Cardiac muscle cell (in vitro differentiated cells and primary cell): ENCODE results near the gene SIRPB2. TPM values are rescaled to one million over a fixed set of nuclear protein-coding genes. Genes with fewer than 3 reads are reported as not detected.
A peak's percentile ranks its signal among the peaks of the same experiment; 100 is the strongest.

Experiments
- DNase-seq, 2 donors: peaks; one replicate each; pipeline versions ENCODE4 v3.0.0 to v3.0.0-alpha.2; 2010 to 2017; ENCODE audit warnings: low read depth in 1 of 2, low spot score in 1 of 2
- H3K27ac ChIP-seq: fragments of 200-600 bp; sonication (generic); 2 replicates; pipeline ENCODE4 v1.5.1; 2016
- H3K27me3 ChIP-seq: fragments of 200-600 bp; sonication (generic); 2 replicates; pipeline ENCODE4 v1.6.0; 2016; ENCODE audit warnings: control low read depth
- H3K36me3 ChIP-seq: fragments of 200-600 bp; sonication (generic); 2 replicates; pipeline ENCODE4 v1.5.1; 2016; ENCODE audit warnings: control low read depth
- H3K4me1 ChIP-seq: fragments of 200-600 bp; sonication (generic); 2 replicates; pipeline ENCODE4 v1.8.1; 2017; ENCODE audit warnings: low read depth, mild to moderate bottlenecking, mixed run types
- H3K4me3 ChIP-seq: fragments of 200-600 bp; sonication (generic); 2 replicates; pipeline ENCODE4 v1.5.1; 2016; ENCODE audit warnings: mild to moderate bottlenecking
- H3K9me3 ChIP-seq: fragments of 200-600 bp; sonication (generic); 2 replicates; pipeline ENCODE4 v1.5.1; 2017; ENCODE audit warnings: low read depth, mild to moderate bottlenecking, control low read depth
- polyA plus RNA-seq: library from polyadenylated mRNA; unstranded; fragments of >200 nt; fragmentation: Nextera tagmentation; extraction: Ambion mirVana; gene quantifications from 2 replicates; pipeline ENCODE4 v1.2.1, GENCODE V29; 2016
- total RNA-seq: library from RNA; depleted of rRNA; stranded (reverse); fragments of >200 nt; gene quantifications from 2 replicates; pipeline ENCODE4 v1.2.3, GENCODE V29; 2016
- TF ChIP-seq, protein P1 (sequence below): IDR thresholded peaks from 2 replicates; pipeline ENCODE4 v1.5.1; 2012; ENCODE audit warnings: low read depth, mild to moderate bottlenecking, low read length

Gene SIRPB2
- total and polyA plus RNA-seq, 2 experiments from 2014 or later: not detected

DNA sequence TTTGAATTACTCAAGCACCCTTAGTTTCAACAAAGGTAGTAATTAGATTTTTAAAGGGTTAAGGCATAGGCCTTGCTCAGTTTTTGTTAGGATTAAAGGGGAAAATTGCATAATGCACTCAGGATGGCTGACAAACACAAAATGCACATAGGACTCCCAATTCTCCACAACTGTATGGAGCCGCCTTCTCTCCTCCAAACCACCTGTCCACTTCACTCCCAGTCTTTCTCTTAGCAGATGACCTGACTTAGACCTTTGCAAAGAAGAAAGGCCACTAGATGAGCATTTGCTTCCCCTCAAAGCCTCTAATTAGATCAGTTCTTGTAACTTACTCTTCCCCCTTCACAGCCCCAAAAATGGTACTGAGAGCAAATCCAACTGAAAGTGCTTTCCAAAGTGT lies 44.7 kb downstream of the SIRPB2 start:
- TF ChIP-seq, protein P1, sequence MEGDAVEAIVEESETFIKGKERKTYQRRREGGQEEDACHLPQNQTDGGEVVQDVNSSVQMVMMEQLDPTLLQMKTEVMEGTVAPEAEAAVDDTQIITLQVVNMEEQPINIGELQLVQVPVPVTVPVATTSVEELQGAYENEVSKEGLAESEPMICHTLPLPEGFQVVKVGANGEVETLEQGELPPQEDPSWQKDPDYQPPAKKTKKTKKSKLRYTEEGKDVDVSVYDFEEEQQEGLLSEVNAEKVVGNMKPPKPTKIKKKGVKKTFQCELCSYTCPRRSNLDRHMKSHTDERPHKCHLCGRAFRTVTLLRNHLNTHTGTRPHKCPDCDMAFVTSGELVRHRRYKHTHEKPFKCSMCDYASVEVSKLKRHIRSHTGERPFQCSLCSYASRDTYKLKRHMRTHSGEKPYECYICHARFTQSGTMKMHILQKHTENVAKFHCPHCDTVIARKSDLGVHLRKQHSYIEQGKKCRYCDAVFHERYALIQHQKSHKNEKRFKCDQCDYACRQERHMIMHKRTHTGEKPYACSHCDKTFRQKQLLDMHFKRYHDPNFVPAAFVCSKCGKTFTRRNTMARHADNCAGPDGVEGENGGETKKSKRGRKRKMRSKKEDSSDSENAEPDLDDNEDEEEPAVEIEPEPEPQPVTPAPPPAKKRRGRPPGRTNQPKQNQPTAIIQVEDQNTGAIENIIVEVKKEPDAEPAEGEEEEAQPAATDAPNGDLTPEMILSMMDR: no peak
- H3K4me3 ChIP-seq: no peak overlapping the region
- H3K27me3 ChIP-seq: no peaks in the 10 kb centered on the region
- H3K4me1 ChIP-seq: no peaks in the 10 kb centered on the region
- DNase-seq: no peak
- H3K27ac ChIP-seq: no peak overlapping the region
- H3K9me3 ChIP-seq: no peaks in the 10 kb centered on the region
- H3K36me3 ChIP-seq: peaks cover 77% of the 10 kb centered on the region

- Histone ChIP-seq H3K4me1 (no peaks in the 10 kb centered on the region), H3K4me3 (no peak overlapping the region), H3K36me3 (peaks cover 49% of the 10 kb centered on the region), H3K9me3 (no peaks in the 10 kb centered on the region), H3K27ac (no peak overlapping the region), H3K27me3 (no peaks in the 10 kb centered on the region)
- DNase-seq: no peak
- TF ChIP-seq, protein P1: no peak
Observed at GRCh38 chr20:1443085-1443484, 48.1 kb downstream of the SIRPB2 start.

DNA sequence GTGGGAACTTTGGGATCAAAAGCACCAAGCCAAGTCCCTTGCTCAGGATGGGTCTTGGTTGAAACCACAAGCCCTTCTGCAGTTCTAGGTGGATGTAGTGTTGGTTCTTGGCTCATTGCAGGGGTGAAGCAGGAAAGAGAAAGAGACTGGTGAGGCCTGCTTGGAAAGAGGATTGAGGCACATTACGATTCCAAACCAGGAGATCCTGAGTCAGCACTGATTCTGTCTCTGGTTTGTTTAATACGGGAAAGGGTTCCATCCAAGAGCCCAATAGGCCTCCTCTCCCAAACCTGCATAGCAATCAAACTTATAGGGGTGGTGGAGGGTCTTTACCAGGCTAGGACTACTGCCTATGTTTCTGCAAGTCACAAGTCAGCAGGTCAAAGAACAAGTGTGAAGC lies 48.9 kb downstream of the SIRPB2 start:
- no peaks in the 10 kb centered on the region for H3K4me1 ChIP-seq
- no peaks in the 10 kb centered on the region for H3K27me3 ChIP-seq
- no peaks in the 10 kb centered on the region for H3K9me3 ChIP-seq
- peaks cover 48% of the 10 kb centered on the region for H3K36me3 ChIP-seq
- DNase-seq: no peak
- H3K4me3 ChIP-seq: no peak overlapping the region
- no peak overlapping the region for H3K27ac ChIP-seq
- TF ChIP-seq, protein P1: no peak

DNA sequence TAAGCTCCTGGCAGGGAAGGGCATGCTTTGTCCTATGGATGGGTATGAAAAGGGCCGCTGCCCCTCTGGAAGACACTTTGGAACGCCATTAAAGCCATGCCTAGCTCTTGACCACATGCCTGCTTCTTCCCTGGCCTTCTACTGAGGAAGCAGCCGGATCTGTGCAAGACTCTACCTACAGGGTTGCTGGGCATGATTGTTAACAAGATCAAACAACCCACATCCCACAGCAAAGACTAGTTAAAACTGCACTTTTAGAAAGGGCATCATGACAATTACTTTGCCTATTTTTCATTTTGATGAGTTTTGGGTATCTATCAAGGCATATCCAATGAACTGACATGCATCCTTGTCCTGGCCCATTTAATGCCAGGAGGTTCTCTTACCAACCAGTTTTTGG lies 50.1 kb downstream of the SIRPB2 start:
- Histone ChIP-seq H3K27me3 (no peaks in the 10 kb centered on the region), H3K4me3 (no peak overlapping the region), H3K27ac (no peak overlapping the region), H3K9me3 (no peaks in the 10 kb centered on the region), H3K36me3 (peaks cover 40% of the 10 kb centered on the region), H3K4me1 (no peaks in the 10 kb centered on the region)
- no peak for DNase-seq
- TF ChIP-seq, protein P1: no peak

GRCh38 chr20:1440024-1440423 lies 51.2 kb downstream of the SIRPB2 start:
- Histone ChIP-seq H3K36me3 (peaks cover 29% of the 10 kb centered on the region), H3K27ac (no peak overlapping the region), H3K4me1 (no peaks in the 10 kb centered on the region), H3K4me3 (no peak overlapping the region), H3K9me3 (no peaks in the 10 kb centered on the region), H3K27me3 (no peaks in the 10 kb centered on the region)
- TF ChIP-seq, protein P1: peak; percentile 35
- DNase-seq: peak in 1 of 2 donors; percentile 16

DNA sequence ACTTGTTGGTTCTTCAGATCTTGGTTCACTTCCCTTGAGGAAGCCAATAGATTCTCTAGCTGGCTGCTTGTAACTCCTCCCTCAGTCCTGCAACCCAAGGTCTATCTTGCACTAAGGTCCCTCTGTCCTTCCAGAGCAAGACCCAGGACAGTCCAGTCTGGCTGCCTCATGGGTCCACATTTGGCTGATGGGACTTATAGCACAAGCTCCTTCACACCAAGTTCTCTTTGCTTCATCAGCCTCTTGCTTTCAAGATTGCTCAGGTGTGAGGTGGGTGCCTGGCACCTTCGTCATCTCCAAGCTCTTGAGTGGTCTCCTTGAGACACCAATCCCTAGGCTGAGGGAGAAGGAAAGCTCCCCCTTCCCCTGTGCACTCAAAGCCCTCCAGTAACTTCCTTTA lies 52.9 kb downstream of the SIRPB2 start:
- no peaks in the 10 kb centered on the region for H3K4me1 ChIP-seq
- TF ChIP-seq, protein P1: no peak
- peaks cover 14% of the 10 kb centered on the region for H3K36me3 ChIP-seq
- H3K27me3 ChIP-seq: no peaks in the 10 kb centered on the region
- no peak for DNase-seq
- no peaks in the 10 kb centered on the region for H3K9me3 ChIP-seq
- no peak overlapping the region for H3K27ac ChIP-seq
- no peak overlapping the region for H3K4me3 ChIP-seq
